SJSA1 (cell line): ENCODE measurements around the gene TBRG4. TPM values are rescaled to one million over a fixed set of nuclear protein-coding genes. Genes with fewer than 3 reads are reported as not detected.

Experiments used
- DNase-seq, 2 experiments: peaks; one replicate each; pipeline ENCODE4 v3.0.0-alpha.2; 2015 to 2020; ENCODE audit warnings: low spot score in 2 of 2, low read depth in 1 of 2
- H3K27ac ChIP-seq: fragments of 250-450 bp; sonication (Bioruptor Pico); 2 replicates; pipeline ENCODE4 v1.5.1; 2020; ENCODE audit warnings: mild to moderate bottlenecking, moderate library complexity
- H3K27me3 ChIP-seq: fragments of 250-450 bp; sonication (Bioruptor Pico); replicated peaks from 2 replicates; pipeline ENCODE4 v1.5.1; 2020; ENCODE audit warnings: mild to moderate bottlenecking, moderate library complexity
- H3K36me3 ChIP-seq: fragments of 250-450 bp; sonication (Bioruptor Pico); 2 replicates; pipeline ENCODE4 v1.5.1; 2020; ENCODE audit warnings: mild to moderate bottlenecking
- H3K4me1 ChIP-seq: fragments of 250-450 bp; sonication (Bioruptor Pico); replicated peaks from 2 replicates; pipeline ENCODE4 v1.6.1; 2021; ENCODE audit warnings: mild to moderate bottlenecking
- H3K4me3 ChIP-seq: fragments of 250-450 bp; sonication (Bioruptor Pico); 2 replicates; pipeline ENCODE4 v1.5.1; 2020; ENCODE audit warnings: mild to moderate bottlenecking
- H3K9me3 ChIP-seq: fragments of 250-450 bp; sonication (Bioruptor Pico); replicated peaks from 2 replicates; pipeline ENCODE4 v1.5.1; 2020; ENCODE audit warnings: mild to moderate bottlenecking
- total RNA-seq: library from RNA; depleted of rRNA; stranded (reverse); fragments of >200 nt; shearing (Covaris generic); gene quantifications from 2 replicates; pipeline ENCODE4 v1.2.3, GENCODE V29; 2014

The TBRG4 gene
- total RNA-seq, 1 experiment from 2014 or later: 67.4 TPM

GRCh38 chr7:45085619-45086200, 25.8 kb downstream of the TBRG4 start:
- H3K4me3 ChIP-seq: no peak overlapping the region
- no peak overlapping the region for H3K27ac ChIP-seq
- no peak for DNase-seq
- H3K4me1 ChIP-seq: peaks cover 8% of the 10 kb centered on the region
- no peaks in the 10 kb centered on the region for H3K36me3 ChIP-seq
- 0 out of 2 replicates have a peak, but pooled peaks cover 2% of the 10 kb centered on the region for H3K9me3 ChIP-seq
- H3K27me3 ChIP-seq: no peaks in the 10 kb centered on the region

GRCh38 chr7:45084901-45085618, 26.4 kb downstream of the TBRG4 start:
- H3K9me3 ChIP-seq: 0 out of 2 replicates have a peak, but pooled peaks cover 2% of the 10 kb centered on the region
- no peak for DNase-seq
- H3K36me3 ChIP-seq: no peaks in the 10 kb centered on the region
- no peaks in the 10 kb centered on the region for H3K27me3 ChIP-seq
- peaks cover 8% of the 10 kb centered on the region for H3K4me1 ChIP-seq
- no peak overlapping the region for H3K27ac ChIP-seq
- H3K4me3 ChIP-seq: no peak overlapping the region

GRCh38 chr7:45084336-45084735, 27.2 kb downstream of the TBRG4 start:
- no peak for DNase-seq

GRCh38 chr7:45082831-45083331, 28.6 kb downstream of the TBRG4 start:
- H3K36me3 ChIP-seq: no peaks in the 10 kb centered on the region
- no peaks in the 10 kb centered on the region for H3K27me3 ChIP-seq
- no peak overlapping the region for H3K27ac ChIP-seq
- no peak overlapping the region for H3K4me3 ChIP-seq
- no peaks in the 10 kb centered on the region for H3K4me1 ChIP-seq
- H3K9me3 ChIP-seq: no peaks in the 10 kb centered on the region
- no peak for DNase-seq

More at GRCh38 chr7:45084336-45084735, 27.2 kb downstream of the TBRG4 start:
- Histone ChIP-seq H3K4me3 (no peak overlapping the region), H3K36me3 (no peaks in the 10 kb centered on the region), H3K4me1 (peaks cover 7% of the 10 kb centered on the region), H3K27me3 (no peaks in the 10 kb centered on the region), H3K9me3 (0 out of 2 replicates have a peak, but pooled peaks cover 2% of the 10 kb centered on the region), H3K27ac (no peak overlapping the region)

- no peak overlapping the region for H3K27ac ChIP-seq
- no peak overlapping the region for H3K4me3 ChIP-seq
- H3K4me1 ChIP-seq: no peaks in the 10 kb centered on the region
- peaks cover 5% of the 10 kb centered on the region for H3K36me3 ChIP-seq
- no peak for DNase-seq
- H3K9me3 ChIP-seq: no peaks in the 10 kb centered on the region
- no peaks in the 10 kb centered on the region for H3K27me3 ChIP-seq
Observed at GRCh38 chr7:45082031-45082830, 29.3 kb downstream of the TBRG4 start.

- Histone ChIP-seq H3K9me3 (no peaks in the 10 kb centered on the region), H3K4me1 (no peaks in the 10 kb centered on the region), H3K36me3 (peaks cover 10% of the 10 kb centered on the region), H3K4me3 (no peak overlapping the region), H3K27ac (no peak overlapping the region), H3K27me3 (no peaks in the 10 kb centered on the region)
- DNase-seq: no peak
Observed at GRCh38 chr7:45081670-45081974, 29.9 kb downstream of the TBRG4 start.

- DNase-seq: no peak
- Histone ChIP-seq H3K9me3 (no peaks in the 10 kb centered on the region), H3K4me3 (no peak overlapping the region), H3K27me3 (no peaks in the 10 kb centered on the region), H3K27ac (no peak overlapping the region), H3K4me1 (no peaks in the 10 kb centered on the region), H3K36me3 (peaks cover 13% of the 10 kb centered on the region)
Observed at GRCh38 chr7:45080958-45081669, 30.4 kb downstream of the TBRG4 start.

GRCh38 chr7:45080265-45080957, 31.1 kb downstream of the TBRG4 start:
- DNase-seq: no peak
- peaks cover 20% of the 10 kb centered on the region for H3K36me3 ChIP-seq
- no peaks in the 10 kb centered on the region for H3K9me3 ChIP-seq
- H3K4me1 ChIP-seq: no peaks in the 10 kb centered on the region
- no peaks in the 10 kb centered on the region for H3K27me3 ChIP-seq
- no peak overlapping the region for H3K4me3 ChIP-seq
- H3K27ac ChIP-seq: no peak overlapping the region

- peaks cover 42% of the 10 kb centered on the region for H3K36me3 ChIP-seq
- H3K4me3 ChIP-seq: no peak overlapping the region
- no peaks in the 10 kb centered on the region for H3K4me1 ChIP-seq
- H3K9me3 ChIP-seq: no peaks in the 10 kb centered on the region
- no peaks in the 10 kb centered on the region for H3K27me3 ChIP-seq
- DNase-seq: no peak
- no peak overlapping the region for H3K27ac ChIP-seq
Observed at GRCh38 chr7:45078125-45078681, 33.3 kb downstream of the TBRG4 start.

- Histone ChIP-seq H3K9me3 (no peaks in the 10 kb centered on the region), H3K4me1 (no peaks in the 10 kb centered on the region), H3K27me3 (no peaks in the 10 kb centered on the region), H3K4me3 (no peak overlapping the region), H3K27ac (no peak overlapping the region), H3K36me3 (peaks cover 48% of the 10 kb centered on the region)
- DNase-seq: no peak
Observed at GRCh38 chr7:45077579-45077978, 33.9 kb downstream of the TBRG4 start.

- no peaks in the 10 kb centered on the region for H3K9me3 ChIP-seq
- no peaks in the 10 kb centered on the region for H3K27me3 ChIP-seq
- H3K4me3 ChIP-seq: no peak overlapping the region
- no peak overlapping the region for H3K27ac ChIP-seq
- DNase-seq: no peak
- no peaks in the 10 kb centered on the region for H3K4me1 ChIP-seq
- H3K36me3 ChIP-seq: peaks cover 53% of the 10 kb centered on the region
Observed at GRCh38 chr7:45076946-45077345, 34.6 kb downstream of the TBRG4 start.

GRCh38 chr7:45075871-45076796, 35.4 kb downstream of the TBRG4 start:
- H3K4me1 ChIP-seq: no peaks in the 10 kb centered on the region

More at GRCh38 chr7:45075871-45076796, 35.4 kb downstream of the TBRG4 start:
- peaks cover 60% of the 10 kb centered on the region for H3K36me3 ChIP-seq
- H3K4me3 ChIP-seq: no peak overlapping the region
- DNase-seq: no peak
- H3K27me3 ChIP-seq: no peaks in the 10 kb centered on the region
- H3K27ac ChIP-seq: no peak overlapping the region
- no peaks in the 10 kb centered on the region for H3K9me3 ChIP-seq
